Keratinocyte (primary cell): Measurements from ENCODE around the gene API5.

ENCODE experiments used
- CTCF ChIP-seq, 3 experiments: IDR thresholded peaks in 1 of 3; conservative IDR thresholded peaks in 1 of 3; optimal IDR thresholded peaks in 1 of 3; 2 replicates in 2 of 3; 3 replicates in 1 of 3; pipeline versions ENCODE3 to v1.5.1; 2011; ENCODE audit warnings: low read length in 3 of 3, mild to moderate bottlenecking in 3 of 3, moderate library complexity in 2 of 3, control low read depth in 1 of 3, inconsistent platforms in 1 of 3; ENCODE audit not compliant: insufficient read depth in 2 of 3; ENCODE audit errors: extremely low read depth in 1 of 3
- EZH2 ChIP-seq: IDR thresholded peaks from one replicate; pipeline ENCODE4 v1.6.1; 2012; ENCODE audit warnings: inconsistent platforms, mild to moderate bottlenecking, low read length, moderate library complexity

- TF ChIP-seq CTCF (optimal IDR thresholded peaks at IDR 0.05 in 1 of 3, IDR thresholded peaks at IDR 0.05 in 1 of 3, conservative IDR thresholded peaks at IDR 0.05 in 1 of 3; ENCODE audit: extremely low read depth in 1 of 3, insufficient read depth in 2 of 3, low read length in 3 of 3): no peak
- no peak for TF ChIP-seq EZH2
These were observed 70.0 kb downstream of the API5 start for GRCh38 chr11:43381802-43382201.
